NCI-H2107 treated with DMSO at 0.1 percent for 48 hours (cell line): ENCODE measurements around the gene ZNF853.

Source experiments
- DNase-seq: peaks from one replicate; lab custom pipeline; 2025; ENCODE audit not compliant: unreplicated experiment; lab: John Stamatoyannopoulos, UW

Gene ZNF853

DNA sequence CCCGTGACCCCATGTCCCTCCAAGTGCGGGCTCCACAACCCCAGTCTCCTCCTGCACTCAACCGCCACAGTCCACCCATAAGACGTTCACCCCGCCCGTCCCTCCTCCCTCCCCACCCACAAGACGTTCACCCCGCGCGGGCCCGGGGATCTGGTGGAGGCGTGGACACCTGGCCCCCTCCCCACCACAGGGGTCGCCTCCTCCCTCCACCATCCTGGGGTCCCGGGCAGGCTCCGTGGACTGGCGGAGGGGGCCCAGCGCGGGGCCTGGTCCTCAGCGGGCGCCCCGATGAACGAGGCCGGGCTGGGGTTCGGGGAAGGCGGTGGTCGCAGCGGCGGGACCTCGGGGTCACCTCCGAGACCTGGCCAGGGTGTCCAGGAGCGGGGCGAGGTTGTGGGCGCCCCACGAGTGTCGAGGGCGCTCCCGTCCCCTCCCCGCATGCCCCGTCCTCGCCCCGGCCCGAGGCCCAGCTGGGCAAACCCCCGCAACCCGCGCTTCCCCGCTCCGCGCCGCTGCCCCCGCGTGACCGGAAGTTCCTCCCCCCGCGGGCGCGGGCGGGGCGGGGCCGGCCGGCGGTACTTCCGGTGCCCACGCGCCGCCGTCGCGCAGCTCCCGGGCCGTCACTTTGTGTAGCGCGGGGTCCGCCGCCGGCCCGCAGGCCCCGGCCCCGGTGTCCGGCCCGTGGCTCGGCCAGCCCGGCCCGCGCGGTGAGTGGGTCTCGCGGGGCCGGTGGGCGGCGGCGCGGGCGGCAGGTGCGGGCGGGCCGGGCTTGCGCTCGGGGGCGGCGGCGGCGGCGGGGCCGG lies 21.5 kb downstream of the ZNF853 start, which contains the start of gene ZNF316:
Gene ZNF316, plus strand, starts transcription at position 578 of the 803 bp plus-strand sequence. CDS start 5,092 bp downstream, outside the sequence.
- no peak for DNase-seq

DNA sequence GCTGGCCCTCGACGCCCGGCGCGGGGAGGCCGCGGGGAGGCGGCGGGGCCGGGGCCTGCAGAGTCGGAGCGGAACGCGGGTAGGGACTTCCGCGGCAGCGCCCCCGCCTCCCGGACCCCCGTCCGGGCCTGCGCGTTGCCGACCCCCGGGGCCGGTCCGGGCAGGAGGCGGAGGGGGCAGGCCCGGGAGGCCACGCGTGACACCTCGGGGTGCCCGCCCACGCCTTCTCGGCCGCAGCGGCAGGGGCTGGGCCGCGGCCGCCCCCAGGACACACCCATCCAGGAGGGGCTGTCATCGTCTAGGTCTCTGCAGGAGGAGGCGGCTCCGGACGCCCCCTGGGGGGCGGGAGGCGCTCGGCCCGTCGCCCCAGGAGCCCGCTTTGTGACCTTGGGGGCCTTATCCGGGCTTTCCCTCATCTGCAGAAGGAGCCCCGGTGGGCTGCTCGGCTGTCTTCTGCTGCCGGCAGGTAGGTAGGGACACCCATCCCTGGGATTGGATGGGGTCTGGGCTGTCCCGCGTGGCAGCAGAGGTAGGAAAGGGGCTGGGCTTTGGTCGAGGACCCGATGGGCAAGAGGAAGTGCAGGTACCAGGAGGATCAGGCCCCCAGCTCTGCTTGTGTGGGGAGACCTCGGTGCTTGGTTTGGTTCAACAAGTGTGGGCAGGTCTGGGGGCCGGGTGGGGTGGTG lies 22.3 kb downstream of the ZNF853 start:
- no peak for DNase-seq

DNA sequence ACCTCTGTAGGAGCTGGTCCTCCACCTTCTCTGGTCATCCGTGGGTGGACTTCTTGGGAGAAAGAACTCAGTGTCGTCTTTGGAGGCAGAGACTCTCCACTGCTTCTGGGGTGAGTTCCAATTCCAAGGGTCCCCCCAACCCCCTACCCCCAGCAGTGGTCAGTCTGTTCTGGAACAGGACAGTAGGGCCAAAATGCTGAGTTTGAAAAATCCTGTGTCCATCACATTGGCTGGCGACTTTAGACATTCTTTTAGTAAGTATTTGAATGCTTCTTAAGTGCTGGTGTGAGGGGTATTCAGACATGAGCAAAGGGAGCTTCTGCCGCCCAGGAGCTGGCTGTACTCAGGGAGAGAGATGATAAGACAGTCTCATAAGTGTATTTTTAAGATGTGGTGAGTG lies 23.6 kb downstream of the ZNF853 start:
- DNase-seq, result no peak

DNA sequence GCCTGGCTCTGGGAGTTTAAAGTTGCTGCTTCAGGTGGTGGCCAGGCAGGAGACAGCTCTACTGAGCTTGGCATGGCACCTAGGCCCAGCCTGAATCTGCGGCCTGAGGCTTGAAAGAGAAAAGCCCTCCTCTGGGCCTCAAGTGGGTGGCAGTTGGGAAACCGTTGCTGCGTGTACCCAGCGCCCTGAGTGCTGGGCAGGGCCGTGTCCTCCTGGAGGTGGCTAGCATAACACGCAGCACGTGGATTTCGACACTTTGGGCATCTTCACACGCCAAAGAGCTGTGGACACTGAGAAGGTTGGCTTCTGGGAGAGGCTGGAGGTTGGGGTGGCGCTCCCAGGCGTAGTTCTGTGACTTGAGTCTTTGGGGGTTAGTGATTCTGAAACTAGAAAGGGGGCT lies 24.2 kb downstream of the ZNF853 start:
- no peak for DNase-seq

DNA sequence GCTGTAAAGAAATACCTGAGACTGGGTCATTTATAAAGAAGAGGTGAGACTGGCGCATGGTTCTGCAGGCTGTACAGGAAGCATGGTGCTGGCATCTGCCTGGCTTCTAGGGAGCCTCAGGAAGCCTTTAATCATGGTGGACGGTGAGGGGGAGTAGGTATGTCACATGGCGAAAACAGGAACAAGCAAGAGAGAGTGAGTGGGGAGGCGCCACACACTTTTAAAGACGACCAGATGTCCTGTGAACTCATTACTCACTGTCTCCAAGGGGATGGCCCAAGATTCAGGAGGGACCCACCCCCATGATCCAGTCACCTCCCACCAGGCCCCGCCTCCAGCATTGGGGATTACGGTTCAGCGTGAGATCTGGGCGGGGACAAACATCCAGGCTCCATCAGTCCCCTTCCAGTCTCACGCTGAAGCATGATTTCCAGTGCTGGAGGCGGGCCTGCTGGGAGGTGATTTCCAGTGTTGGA lies 24.9 kb downstream of the ZNF853 start:
- DNase-seq, result no peak

DNA sequence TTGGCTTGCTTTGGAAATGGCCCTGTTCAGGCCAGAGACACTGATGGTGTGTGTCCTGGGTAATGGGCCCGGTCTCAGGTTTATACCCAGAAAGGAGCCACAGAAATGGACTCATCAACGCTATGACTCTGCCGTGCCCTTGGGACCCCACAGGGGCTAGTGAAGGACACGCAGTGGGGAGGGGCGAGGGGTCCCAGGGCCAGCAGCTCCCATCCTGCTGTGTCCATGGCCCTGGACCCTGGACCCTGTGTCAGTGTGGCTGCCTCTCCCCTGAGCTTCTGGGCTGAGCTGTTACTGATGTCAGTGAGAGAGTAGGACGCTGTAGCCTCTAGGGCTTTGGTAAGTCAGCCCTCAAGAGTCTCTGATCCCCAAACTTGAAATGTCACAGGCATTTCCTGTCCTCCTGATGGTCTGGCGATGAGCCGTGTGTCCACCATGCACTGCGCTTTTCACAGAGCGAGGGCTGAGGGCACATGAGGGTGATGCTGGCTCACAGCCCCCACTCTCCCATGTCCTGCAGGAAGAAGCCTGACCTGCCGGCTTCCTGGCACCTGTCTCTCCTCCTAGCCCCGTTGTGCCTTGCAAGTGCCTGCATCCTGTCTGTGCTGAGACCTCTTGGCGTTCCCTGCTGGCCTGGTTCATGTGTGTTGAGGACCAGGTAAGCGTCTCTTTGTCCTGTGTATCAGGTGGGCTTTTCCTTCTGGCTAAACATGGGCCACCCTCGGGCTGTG lies 26.1 kb downstream of the ZNF853 start:
- DNase-seq, result no peak

DNA sequence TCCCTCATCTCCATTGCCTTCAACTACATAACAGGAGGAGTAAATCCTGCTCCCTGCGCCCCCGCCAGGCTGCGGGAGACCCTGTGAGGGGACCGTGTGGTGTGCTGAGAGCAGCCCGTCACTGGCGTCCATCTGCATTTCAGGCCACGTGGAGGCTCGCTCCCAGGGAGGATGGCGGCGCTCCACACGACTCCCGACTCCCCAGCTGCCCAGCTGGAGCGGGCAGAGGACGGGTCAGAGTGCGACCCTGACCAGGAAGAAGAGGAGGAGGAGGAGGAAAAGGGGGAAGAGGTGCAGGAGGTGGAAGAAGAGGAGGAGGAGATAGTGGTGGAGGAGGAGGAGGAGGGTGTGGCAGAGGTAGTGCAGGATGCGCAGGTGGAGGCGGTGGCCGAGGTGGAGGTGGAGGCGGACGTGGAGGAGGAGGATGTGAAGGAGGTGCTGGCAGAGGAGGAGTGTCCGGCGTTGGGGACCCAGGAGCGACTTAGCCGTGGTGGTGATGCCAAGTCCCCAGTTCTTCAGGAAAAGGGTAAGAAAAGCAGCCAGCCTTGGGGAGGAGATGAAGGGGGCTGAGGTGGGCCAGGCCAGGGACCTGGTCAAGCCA lies 26.9 kb downstream of the ZNF853 start:
- no peak for DNase-seq

DNA sequence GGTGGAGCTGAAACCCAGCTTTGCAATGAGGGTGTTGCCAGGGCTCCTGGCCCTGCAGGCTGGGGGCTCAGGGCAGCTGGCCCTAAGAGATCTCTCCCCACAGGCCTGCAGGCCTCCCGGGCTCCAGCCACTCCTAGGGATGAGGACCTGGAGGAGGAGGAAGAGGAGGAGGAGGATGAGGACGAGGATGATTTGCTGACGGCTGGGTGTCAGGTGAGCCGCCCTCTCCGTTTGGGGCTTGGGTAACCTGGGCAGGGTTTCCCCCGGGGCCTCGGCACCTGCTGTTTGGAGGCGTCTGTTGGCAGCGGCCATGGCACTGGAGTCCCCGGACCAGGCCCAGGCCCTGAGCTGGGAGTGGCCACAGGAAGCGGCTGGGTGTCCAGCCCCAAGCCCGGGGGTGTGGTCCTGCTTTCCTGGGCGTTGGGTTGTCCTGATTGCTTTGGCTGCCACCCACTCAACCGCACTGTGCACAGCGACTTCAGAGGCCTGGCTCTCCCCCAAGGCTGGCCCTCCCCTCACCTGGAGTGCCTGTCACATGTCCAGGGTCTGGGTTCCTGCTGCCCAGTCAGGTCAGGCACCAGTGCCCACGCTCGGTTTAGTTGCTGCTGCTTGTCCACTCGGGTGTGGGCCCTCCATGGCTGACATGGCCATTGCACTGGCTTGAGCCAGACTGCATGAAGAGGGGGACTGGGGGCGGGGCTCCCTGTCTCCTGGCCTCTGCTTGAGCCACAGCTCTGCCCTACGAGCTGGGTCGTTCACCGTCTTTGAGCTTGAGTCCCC lies 27.6 kb downstream of the ZNF853 start:
- no peak for DNase-seq

DNA sequence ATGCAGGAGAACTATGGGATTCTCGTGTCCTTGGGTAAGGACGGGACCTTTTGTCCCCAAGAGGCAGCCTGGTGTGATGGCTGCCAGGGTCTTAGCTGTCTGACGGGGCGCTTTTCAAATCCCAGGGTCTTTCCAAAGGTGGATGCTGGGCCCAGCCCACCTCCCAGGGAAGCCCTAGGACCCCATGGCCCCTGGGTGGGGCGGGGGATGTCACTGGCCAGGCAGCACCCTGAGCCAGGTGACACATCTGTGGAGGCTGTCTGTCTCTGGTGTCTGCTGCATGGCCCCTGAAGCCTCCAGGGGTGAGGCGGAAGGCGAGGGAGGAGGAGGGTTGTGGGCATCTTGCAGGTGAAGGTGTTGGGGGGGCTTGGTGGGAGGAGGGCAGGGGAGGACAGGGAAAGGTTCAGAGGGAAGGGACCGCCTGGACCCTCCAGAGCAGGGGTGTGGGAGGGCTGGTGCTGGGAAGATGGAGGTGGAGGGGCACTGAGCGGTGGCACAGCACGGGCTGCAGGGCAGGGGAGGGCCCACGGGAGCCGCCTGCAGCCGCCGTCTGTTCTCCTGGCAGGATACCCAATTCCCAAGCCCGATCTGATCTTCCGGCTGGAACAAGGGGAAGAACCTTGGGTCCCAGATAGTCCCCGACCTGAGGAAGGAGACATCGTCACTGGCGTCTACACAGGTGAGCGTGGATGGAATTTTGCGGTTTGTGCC lies 28.7 kb downstream of the ZNF853 start:
- no peak for DNase-seq

DNA sequence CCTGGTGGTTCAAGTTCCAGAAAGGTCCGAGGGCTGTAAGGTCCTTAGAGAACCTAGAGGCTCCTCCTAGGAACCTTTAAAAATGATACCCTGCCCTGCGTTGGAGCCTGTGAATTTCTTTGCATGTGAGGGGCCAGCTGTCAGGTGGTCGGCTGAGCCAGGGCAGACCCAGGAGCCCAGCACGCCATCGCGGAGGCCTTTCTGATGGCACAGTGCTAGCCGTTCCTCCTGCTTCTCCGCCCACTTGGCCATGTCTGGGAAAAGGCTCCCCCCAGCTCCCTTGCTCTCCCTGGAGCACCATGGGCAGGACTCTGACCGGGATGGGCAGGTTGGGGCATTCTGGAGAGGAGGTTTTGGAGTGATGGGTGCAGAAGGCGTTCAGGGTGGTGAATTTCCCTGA lies 29.3 kb downstream of the ZNF853 start:
- no peak for DNase-seq

DNA sequence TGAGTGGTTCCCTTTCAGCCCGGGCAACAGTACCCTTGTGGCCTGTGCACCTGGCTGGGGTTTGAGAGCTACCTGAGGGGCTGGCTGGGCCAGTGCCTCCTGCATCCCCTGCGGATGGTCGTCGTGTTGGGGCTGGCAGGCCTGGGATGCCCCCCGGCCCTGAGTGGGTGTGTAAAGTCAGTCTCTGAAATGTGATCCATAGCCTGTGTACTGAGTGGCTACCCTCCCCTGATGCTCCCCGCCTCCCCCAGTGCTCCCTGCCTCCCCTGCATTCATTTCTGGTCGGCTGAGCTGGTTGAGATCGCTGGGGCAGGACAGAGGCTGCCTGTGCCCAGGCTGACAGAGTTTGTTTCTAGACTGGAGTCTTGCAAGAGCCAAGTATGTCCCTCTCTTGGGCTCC lies 31.1 kb downstream of the ZNF853 start:
- no peak for DNase-seq

DNA sequence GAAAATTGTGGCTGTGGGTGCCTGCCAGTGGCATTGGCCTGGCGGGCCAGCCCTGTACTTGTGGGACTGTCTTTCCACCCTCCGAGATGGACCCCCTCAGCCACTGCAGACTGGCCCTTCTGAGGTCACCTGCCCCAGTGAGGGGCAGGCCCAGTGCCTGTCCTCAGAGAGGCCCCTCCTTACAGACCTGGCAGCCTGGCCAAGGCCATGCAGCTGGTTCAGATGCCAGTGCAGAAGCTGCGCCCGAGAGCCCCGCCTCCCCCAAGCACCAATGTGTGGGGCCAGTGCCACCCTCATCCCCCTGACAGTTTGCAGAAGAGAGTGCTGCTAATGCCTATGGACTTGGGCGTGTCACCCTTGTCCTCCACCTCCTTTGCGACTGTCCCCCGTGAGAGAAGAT lies 31.7 kb downstream of the ZNF853 start:
- no peak for DNase-seq

DNA sequence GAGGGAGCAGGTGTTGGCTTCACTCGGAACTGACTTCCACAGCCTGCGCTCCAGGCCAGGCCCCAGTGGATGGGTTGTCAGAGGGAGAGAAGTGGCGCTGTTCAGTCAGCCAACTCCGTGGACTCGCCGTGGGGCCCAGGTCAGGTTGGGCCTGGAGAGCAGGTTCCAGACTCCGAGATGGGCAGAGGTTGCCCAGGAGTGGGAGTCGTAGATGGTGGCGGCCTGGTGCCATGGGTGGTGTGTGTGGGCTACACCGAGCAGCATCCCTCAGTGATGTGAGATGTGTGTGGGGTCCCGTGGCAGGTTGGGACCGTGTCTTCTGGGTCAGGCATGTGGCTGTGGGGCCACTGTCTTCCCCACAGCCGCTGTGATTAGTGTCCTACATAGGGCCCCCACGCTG lies 32.1 kb downstream of the ZNF853 start:
- DNase-seq, result no peak

DNA sequence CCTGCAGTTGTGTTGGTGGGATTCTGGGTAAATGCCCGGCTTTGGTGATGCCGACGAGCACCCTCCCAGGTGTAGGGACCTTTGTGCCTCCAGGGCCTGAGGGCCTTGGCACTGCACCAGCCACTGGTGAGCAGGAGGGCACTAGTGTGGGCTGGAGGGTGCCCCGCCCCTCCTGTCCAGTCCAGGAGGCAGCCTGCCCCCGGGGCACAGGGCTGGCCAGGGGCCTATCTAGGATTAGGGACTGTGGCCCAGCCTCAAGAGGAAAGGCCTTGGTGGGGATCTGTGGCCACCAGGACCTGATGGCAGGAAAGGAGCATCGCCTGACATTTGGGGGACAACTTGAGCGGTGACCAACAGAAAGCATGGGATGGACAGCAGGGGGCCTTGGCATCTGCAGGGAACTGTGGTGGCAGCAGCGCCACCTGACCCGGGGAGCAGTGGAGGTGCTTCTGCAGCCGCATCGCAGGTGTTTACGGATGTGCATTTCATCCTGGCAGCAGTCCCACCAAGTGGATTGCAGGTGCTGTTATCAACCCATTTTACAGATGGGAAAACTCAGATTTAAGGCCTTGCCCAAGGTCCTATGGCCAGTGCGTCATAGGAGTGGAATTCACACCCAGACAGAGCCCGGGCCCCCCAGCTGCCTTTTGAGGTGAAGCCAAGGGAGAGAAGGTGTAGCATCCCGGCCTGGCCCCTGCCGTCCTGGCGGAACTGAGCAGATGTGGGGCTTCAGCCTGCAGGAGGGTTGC lies 32.8 kb downstream of the ZNF853 start:
- no peak for DNase-seq

DNA sequence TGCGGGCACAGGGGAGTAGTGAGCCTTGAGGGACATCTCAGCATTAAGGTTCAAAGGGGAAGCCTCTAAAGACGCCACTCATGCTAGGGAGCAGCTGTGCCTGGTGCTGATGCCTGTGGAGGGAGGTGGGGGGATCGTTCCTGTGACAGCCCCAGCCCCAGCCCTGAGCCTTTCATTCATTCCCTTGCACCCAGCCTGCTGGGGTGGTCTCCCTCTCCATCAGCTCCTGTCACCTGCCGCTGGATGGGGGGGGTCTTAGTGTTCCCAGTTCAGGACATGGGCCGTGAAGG lies 33.4 kb downstream of the ZNF853 start:
- DNase-seq, result no peak

DNA sequence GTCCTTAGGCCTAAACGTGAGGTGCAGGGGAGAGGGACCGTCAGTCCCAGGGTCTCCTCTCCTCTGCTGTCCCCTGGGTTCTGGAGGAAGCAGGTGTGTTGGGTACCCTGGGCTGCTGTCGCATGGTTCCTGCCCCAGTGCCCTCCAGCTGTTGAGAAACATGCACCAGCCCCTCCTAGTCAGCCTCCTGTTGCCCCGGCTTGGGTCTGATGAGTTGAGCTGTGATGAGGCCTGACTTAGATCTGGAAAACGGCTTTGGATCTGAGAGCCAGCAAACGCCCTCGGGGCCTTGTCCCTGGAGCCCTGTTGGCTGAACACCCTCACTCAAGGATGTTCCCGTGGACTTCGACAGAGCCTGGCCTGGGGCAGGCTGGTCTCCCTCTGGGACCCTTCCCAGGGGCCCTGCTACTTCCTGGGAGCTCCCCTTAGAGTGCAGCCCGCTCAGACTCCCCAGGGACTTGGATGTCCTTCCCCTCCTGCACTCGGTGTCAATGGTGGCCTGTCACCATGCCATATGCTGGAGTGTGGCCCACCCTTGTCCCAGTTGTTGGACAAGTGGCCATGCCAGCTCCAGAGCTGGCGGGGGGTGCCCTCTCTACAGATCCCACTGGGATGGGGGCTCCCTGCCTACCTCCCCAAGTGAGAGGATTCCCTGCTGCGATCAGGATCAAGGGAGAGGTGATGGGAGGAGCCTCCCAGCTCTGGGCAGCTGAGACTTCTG lies 34.0 kb downstream of the ZNF853 start:
- no peak for DNase-seq

DNA sequence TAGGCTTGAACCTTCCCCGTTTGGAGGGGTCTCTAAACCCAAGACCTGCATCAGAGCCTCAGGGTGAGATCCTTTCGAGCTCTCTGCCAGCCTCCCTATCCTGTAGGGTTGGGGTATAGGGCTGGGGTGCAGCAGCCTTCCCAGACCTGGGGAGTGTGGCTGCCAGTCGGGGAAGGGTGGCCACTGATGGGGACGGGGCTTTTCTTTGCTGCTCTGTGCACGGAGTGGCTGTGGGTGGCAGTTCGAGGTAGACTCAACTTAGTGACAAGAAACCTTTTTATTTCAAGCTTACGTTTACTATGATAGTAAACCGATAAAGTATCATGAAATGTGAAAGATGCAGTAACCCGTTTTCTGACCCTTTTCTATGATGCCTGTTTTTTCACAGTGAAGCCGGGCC lies 34.7 kb downstream of the ZNF853 start:
- no peak for DNase-seq

DNA sequence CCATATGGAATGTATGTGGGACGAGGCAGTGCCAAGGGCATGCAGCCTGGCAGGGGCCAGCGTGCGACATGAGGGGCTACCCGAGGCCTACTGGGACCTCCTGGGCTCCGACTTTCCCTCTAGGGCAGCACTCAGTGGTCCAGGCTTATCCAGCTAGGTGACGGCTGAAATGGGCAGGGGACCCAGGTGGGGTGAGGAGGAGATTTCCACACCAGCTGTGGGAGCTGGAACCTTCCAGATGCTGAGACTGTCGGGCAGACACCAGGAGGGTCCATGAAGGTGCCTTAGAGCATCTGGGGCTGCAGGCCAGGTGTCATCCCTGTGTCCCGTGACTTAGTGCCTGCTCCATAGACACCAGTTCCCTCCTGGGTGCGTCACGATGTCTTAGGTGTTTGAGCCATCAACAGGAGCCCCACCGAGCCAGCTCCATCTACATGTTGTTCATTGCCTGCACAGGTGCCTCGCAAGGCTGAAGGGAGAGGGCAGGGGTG lies 35.2 kb downstream of the ZNF853 start:
- no peak for DNase-seq
